GM19023 (cell line): ENCODE data around the gene FAM118A.
"Not testable (repeated sequence)": the region's sequence is repeated elsewhere in the genome, so short reads cannot be mapped to it uniquely, and the experiment has no call there.

Experiments
- ATAC-seq: cut with Tn5 transposase; IDR thresholded peaks from one replicate; pipeline ENCODE4 v1.9.1; 2021; ENCODE audit warnings: mild to moderate bottlenecking, moderate library complexity; ENCODE audit not compliant: unreplicated experiment

The FAM118A gene

DNA sequence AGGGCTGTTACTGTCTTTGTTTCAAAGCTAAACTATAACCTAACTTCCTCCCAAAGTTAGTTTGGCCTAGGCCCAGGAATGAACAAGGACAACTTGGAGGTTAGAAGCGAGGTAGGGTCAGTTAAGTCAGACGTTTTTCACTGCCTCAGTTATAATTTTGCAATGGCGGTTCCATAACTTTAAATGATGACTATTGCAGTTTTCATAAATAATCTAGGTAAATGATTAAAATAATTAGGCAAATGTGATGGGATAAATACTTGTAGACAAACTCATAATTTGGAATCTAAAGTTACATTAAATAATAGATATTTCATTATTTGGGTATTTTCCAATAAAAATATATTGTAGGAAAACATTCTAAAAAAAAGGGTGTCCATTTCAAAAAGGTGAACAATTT, 63.9 kb downstream of the FAM118A start:
- ATAC-seq: not testable (repeated sequence)

DNA sequence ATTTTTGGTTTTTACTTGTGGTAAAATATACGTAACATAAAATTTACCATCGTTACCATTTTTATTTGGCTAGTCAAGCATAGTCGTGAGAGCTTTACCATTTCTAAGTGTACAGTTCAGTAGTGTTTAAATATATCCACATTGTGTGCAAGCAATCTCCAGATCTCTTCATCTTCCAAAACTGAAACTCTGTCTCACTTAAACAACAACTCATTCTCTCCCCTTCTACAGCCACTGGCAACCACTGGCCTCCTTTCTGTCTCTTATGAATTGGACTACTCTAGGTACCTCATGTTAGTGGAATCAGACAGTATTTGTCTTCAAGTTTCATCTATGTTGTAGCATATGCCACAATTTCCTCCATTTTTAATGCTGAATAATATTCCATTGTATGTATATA, 66.3 kb downstream of the FAM118A start:
- ATAC-seq: no peak

DNA sequence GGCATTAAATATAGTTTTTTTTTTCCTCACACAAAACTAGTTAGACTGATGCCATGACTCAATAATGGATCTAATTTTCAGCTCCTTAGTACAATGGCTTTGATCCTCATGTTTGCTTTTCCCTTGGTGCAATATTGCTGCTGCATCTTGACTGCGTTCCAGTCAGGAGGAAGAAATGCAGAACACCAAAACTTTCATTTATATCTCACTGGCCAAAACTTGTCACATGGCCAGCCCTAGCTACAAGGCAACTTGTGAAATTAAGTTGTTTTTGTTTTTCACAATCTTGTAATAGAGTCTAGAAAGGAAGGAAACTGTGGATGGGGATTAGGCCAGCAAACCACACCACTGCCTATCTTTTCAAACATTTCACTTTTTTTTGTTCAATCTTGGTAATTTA, 67.0 kb downstream of the FAM118A start:
- ATAC-seq: no peak

DNA sequence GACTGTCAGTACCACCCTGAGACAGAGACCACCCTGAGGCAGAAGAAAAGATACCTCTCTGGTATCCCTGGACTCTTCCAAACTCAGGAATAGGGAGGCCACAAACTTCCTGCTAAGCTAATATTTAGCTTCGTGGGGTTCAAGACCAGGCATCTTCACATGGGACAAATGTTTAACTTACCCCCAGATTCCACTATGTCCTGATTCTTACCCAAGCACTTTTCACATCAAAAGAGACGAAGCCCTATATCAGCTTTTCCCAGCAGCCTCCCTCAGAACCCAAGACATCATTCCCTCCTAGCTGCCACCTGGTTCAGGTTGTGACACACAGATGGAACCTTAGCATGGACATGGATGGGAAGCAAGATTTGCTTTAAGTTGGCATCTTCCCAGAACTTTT, 71.6 kb downstream of the FAM118A start:
- no peak for ATAC-seq

DNA sequence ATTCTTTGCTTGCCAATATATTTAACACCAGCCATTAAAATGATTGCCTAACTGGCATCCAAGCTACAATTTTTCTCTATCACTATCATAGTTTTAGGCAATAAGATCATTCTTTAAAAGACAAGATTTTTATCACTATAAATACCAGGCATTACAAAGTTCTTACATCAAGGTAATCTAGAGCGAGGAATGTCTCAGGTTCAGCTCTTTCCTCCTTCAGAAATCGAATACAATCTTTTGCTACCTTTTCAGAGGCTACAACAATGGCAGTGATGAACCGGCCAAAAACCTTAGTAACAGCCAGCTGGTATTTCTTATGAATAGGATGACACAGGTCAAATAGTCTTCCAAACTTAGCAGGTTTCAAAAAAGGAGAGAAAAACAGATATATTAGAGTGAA, 79.8 kb downstream of the FAM118A start:
- no peak for ATAC-seq
